OCI-LY1 (cell line): Measurements from ENCODE around the gene SYT2.

Source experiments
- H2AFZ ChIP-seq: fragments of 200-600 bp; sonication (generic), shearing (Covaris generic); 2 replicates; pipeline ENCODE4 v1.6.0; 2014; ENCODE audit warnings: antibody characterized with exemption, mild to moderate bottlenecking, low read length
- H3F3A ChIP-seq: fragments of 200-600 bp; sonication (generic), shearing (Covaris generic); 2 replicates; pipeline ENCODE4 v1.6.0; 2014; ENCODE audit warnings: mild to moderate bottlenecking, antibody characterized with exemption, low read length, moderate library complexity; ENCODE audit not compliant: insufficient read depth
- H3K27ac ChIP-seq: fragments of 200-600 bp; sonication (generic); 2 replicates; pipeline ENCODE4 v1.5.1; 2014; ENCODE audit warnings: low read length, mixed run types, mild to moderate bottlenecking, low read depth; ENCODE audit not compliant: poor library complexity, severe bottlenecking
- H3K27me3 ChIP-seq: fragments of 200-600 bp; sonication (generic); 2 replicates; pipeline ENCODE4 v1.6.0; 2014; ENCODE audit warnings: antibody characterized with exemption, mild to moderate bottlenecking, low read length, moderate library complexity; ENCODE audit not compliant: insufficient read depth
- H3K36me3 ChIP-seq: fragments of 200-600 bp; sonication (generic); 2 replicates; pipeline ENCODE4 v1.6.1; 2014; ENCODE audit warnings: mild to moderate bottlenecking, antibody characterized with exemption, low read length, moderate library complexity, mixed read lengths; ENCODE audit not compliant: insufficient read depth
- H3K4me1 ChIP-seq: fragments of 200-600 bp; sonication (generic); 2 replicates; pipeline ENCODE4 v1.5.1; 2014; ENCODE audit warnings: mild to moderate bottlenecking, low read length, moderate library complexity; ENCODE audit not compliant: insufficient read depth, severe bottlenecking
- H3K4me2 ChIP-seq: fragments of 200-600 bp; sonication (generic), shearing (Covaris generic); 2 replicates; pipeline ENCODE4 v1.6.1; 2014; ENCODE audit warnings: low read length
- H3K4me3 ChIP-seq: fragments of 200-600 bp; sonication (generic); 2 replicates; pipeline ENCODE4 v1.5.1; 2014; ENCODE audit warnings: low read length, low read depth, mild to moderate bottlenecking, mixed read lengths; ENCODE audit not compliant: poor library complexity, severe bottlenecking
- H3K79me2 ChIP-seq: fragments of 200-600 bp; shearing (Covaris generic); 2 replicates; pipeline ENCODE4 v1.6.1; 2016; ENCODE audit warnings: mixed run types, low read length, mixed read lengths; ENCODE audit not compliant: insufficient read depth
- H3K9ac ChIP-seq: fragments of 200-600 bp; sonication (generic), shearing (Covaris generic); 2 replicates; pipeline ENCODE4 v1.6.1; 2014; ENCODE audit warnings: mild to moderate bottlenecking, low read length, mixed read lengths
- H3K9me2 ChIP-seq: fragments of 200-600 bp; sonication (generic), shearing (Covaris generic); 2 replicates; pipeline ENCODE4 v1.6.1; 2014; ENCODE audit warnings: low read depth, mild to moderate bottlenecking, low read length, mixed read lengths
- H3K9me3 ChIP-seq: fragments of 200-600 bp; shearing (Covaris generic); 2 replicates; pipeline ENCODE4 v1.6.1; 2014; ENCODE audit warnings: low read length, mixed read lengths
- H4K20me1 ChIP-seq: fragments of 200-600 bp; sonication (generic), shearing (Covaris generic); 2 replicates; pipeline ENCODE4 v1.6.0; 2016; ENCODE audit warnings: mild to moderate bottlenecking, low read length; ENCODE audit not compliant: insufficient read depth
- CTCF ChIP-seq: fragments of 200-600 bp; sonication (generic), shearing (Covaris generic); IDR thresholded peaks from 2 replicates; pipeline ENCODE4 v1.5.1; 2017; ENCODE audit warnings: mild to moderate bottlenecking, antibody characterized with exemption, low read length, moderate library complexity, mixed read lengths
- EZH2 ChIP-seq: fragments of 200-600 bp; sonication (generic), shearing (Covaris generic); IDR thresholded peaks from 2 replicates; pipeline ENCODE4 v1.8.0; 2017; ENCODE audit warnings: borderline replicate concordance, mixed run types, mild to moderate bottlenecking, antibody characterized with exemption, low read length, moderate library complexity, mixed read lengths

Gene SYT2

DNA sequence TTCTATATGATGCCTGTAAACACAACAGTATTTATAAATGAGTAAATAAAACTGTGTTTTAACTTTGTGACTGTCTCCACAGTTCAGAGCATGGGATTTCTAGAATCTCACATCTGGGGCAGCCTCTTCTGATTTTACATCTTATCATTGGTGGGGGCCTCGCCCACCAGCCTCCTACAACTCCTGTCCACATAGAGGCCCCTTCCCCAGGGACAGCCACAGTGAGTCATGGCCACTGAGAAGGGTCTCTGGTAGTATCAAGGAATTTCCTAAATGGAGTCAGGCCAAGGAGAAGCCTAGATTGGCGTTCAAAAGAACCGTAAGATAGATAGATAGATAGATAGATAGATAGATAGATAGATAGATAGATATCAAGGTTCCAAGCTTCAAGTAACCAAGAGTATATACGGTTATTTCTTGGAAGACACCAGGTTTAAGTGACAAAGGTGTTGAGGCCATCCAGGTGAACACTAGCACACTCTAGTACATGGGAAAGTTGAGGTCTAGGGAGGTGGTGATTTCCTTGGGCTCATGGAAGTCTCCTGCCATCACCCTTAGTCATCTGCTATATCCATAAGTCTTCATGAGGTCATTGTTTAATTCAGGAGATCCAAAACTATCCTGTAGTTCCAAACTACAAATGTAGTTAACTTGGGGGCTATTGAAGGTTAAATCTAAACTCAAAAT is 121.6 kb downstream of the SYT2 start:
- Histone ChIP-seq H2AFZ (no peak overlapping the region), H3K9me3 (no peaks in the 10 kb centered on the region), H3K36me3 (no peaks in the 10 kb centered on the region), H3F3A (no peaks in the 10 kb centered on the region), H3K4me1 (peaks cover 5% of the 10 kb centered on the region), H3K27me3 (no peaks in the 10 kb centered on the region; the same call in 1 of the 2 replicates), H3K9me2 (no peaks in the 10 kb centered on the region), H3K4me3 (no peak overlapping the region), H4K20me1 (no peaks in the 10 kb centered on the region), H3K79me2 (no peaks in the 10 kb centered on the region), H3K9ac (no peak overlapping the region), H3K27ac (no peak overlapping the region), H3K4me2 (no peak overlapping the region)
- TF ChIP-seq EZH2 (no peak), CTCF (no peak)

- Histone ChIP-seq H3K9me3 (no peaks in the 10 kb centered on the region), H3K79me2 (no peaks in the 10 kb centered on the region), H3K27me3 (no peaks in the 10 kb centered on the region; the same call in 1 of the 2 replicates), H3K4me3 (no peak overlapping the region), H3K9ac (no peak overlapping the region), H3K4me2 (no peak overlapping the region), H3F3A (no peaks in the 10 kb centered on the region), H3K4me1 (peaks cover 5% of the 10 kb centered on the region), H3K27ac (no peak overlapping the region), H4K20me1 (no peaks in the 10 kb centered on the region), H3K36me3 (no peaks in the 10 kb centered on the region), H3K9me2 (no peaks in the 10 kb centered on the region), H2AFZ (no peak overlapping the region)
- TF ChIP-seq CTCF = no peak
- TF ChIP-seq EZH2 = no peak
These were observed 122.3 kb downstream of the SYT2 start for GRCh38 chr1:202587859-202588485.

DNA sequence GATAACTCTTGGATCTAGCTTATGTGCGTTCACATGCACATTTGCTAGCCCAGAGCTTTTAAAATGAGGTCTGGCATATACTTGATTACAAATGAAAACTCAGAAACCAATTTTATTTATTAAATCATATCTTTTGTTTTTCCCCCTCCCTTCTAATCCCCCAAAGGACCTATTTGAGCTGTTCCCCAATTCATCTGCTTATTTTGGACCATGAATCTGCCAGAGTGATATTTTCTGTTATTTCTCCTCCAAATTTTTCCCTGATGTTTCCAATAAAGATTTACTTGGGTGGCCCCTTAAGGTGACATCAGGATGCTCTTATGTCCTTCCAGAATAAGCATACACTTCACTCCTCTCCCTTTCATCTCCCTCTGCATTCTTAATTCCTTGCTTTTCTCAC is 123.4 kb downstream of the SYT2 start:
- no peaks in the 10 kb centered on the region for H3K79me2 ChIP-seq
- no peak overlapping the region for H3K4me2 ChIP-seq
- H3K9me3 ChIP-seq = no peaks in the 10 kb centered on the region
- no peak overlapping the region for H3K27ac ChIP-seq
- no peak overlapping the region for H2AFZ ChIP-seq
- TF ChIP-seq EZH2 = no peak
- TF ChIP-seq CTCF = no peak
- no peaks in the 10 kb centered on the region; the same call in 1 of the 2 replicates for H3K27me3 ChIP-seq
- peaks cover 5% of the 10 kb centered on the region for H3K4me1 ChIP-seq
- no peaks in the 10 kb centered on the region for H3K36me3 ChIP-seq
- no peaks in the 10 kb centered on the region for H3F3A ChIP-seq
- H3K9ac ChIP-seq = no peak overlapping the region
- no peaks in the 10 kb centered on the region for H4K20me1 ChIP-seq
- no peak overlapping the region for H3K4me3 ChIP-seq
- no peaks in the 10 kb centered on the region for H3K9me2 ChIP-seq
